GM13977 (cell line): ENCODE data around the gene SLC25A20.
"Not testable (repeated sequence)": the region's sequence is repeated elsewhere in the genome, so short reads cannot be mapped to it uniquely, and the experiment has no call there.

Source experiments
- DNase-seq: peaks from one replicate; pipeline ENCODE4 v3.0.0; 2012; ENCODE audit warnings: low spot score
- in situ Hi-C: fragments of 300-500 bp; cut with MboI; formaldehyde crosslinking; loops from one replicate; pipeline ENCODE4 v1.12.0; 2022; ENCODE audit warnings: low sequenced_read_pairs, low pct_unique_long_range_greater_than_20kb, mixed read lengths, inconsistent platforms; ENCODE audit not compliant: unreplicated experiment
- TF ChIP-seq, protein P1 (sequence below): IDR thresholded peaks from 2 replicates; pipeline ENCODE4 v1.5.1; 2012; ENCODE audit warnings: mild to moderate bottlenecking, control low read depth; ENCODE audit not compliant: insufficient read depth; ENCODE audit errors: extremely low read depth, missing control alignments

Gene SLC25A20

DNA sequence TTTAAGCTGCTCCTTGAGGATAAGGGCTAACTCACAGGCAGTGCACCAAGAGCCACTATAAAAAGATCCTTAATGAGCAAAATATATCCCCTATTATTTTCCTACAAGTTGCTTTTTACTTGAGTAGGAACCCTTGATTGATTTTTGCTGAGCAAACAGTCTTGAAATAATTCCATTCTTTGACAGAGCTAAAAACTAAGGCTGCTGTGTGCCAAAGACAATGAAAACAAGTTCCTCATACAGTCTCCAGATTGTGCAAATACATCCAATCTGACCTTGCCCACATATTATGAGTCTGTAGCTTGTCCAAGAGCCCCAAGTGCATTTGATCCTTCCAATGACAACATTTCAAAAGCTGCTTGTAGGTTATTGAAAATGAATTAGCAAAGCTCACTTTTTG is 66.0 kb downstream of the SLC25A20 start:
- in situ Hi-C loops: no loop called here
- TF ChIP-seq, protein P1, sequence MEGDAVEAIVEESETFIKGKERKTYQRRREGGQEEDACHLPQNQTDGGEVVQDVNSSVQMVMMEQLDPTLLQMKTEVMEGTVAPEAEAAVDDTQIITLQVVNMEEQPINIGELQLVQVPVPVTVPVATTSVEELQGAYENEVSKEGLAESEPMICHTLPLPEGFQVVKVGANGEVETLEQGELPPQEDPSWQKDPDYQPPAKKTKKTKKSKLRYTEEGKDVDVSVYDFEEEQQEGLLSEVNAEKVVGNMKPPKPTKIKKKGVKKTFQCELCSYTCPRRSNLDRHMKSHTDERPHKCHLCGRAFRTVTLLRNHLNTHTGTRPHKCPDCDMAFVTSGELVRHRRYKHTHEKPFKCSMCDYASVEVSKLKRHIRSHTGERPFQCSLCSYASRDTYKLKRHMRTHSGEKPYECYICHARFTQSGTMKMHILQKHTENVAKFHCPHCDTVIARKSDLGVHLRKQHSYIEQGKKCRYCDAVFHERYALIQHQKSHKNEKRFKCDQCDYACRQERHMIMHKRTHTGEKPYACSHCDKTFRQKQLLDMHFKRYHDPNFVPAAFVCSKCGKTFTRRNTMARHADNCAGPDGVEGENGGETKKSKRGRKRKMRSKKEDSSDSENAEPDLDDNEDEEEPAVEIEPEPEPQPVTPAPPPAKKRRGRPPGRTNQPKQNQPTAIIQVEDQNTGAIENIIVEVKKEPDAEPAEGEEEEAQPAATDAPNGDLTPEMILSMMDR: no peak
- DNase-seq: no peak

DNA sequence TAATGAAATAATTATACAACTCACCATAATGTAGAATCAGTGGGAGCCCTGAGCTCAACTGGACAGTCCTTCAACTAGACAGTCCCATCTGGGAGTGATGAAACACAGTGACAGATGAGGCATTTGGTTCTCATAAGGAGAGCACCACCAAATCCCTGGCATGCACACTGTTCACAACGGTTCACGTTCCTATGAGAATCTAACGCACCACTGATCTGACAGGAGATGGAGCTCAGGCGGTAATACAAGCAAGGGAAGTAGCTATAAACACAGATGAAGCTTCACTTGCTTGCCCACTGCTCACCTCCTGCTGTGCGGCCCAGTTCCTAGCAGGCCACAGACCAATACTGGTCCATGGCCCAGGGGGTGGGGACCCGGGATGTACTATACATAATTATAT is 68.0 kb downstream of the SLC25A20 start:
- in situ Hi-C loops: no loop called here

DNA sequence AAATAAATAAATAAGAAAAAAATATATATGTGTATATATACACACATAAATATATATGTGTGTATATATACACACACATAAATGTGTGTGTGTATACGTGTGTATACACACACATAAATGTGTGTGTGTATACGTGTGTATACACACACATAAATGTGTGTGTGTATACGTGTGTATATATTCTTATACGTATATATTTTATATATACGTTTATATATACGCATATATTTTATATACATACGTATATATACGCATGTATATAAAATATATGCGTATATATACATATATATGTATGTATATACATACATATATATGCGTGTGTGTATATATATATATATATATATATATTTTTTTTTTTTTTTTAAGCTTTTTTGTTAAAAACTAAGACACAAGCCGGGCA is 69.2 kb downstream of the SLC25A20 start:
- DNase-seq: not testable (repeated sequence)

More for the DNA sequence above, 68.0 kb downstream of the SLC25A20 start:
- TF ChIP-seq, protein P1: no peak
- no peak for DNase-seq

DNA sequence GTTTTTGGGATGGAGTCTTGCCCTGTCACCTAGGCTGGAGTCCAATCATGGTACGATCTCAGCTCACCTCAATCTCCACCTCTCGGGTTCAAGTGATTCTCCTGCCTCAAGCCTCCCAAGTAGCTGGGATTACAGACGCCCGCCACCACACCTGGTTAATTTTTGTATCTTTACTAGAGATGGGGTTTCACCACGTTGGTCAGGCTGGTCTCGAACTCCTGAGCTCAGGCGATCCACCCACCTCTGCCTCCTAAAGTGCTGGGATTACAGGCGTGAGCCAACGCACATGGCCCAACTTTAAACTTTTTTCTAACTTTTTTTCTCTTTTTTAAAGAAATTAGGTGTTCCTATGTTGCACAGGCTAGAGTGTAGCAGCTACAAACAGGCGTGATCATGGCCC is 70.8 kb downstream of the SLC25A20 start:
- DNase-seq, in situ Hi-C loops: not testable (repeated sequence)

More for the DNA sequence above, 69.2 kb downstream of the SLC25A20 start:
- in situ Hi-C loops: not testable (repeated sequence)

DNA sequence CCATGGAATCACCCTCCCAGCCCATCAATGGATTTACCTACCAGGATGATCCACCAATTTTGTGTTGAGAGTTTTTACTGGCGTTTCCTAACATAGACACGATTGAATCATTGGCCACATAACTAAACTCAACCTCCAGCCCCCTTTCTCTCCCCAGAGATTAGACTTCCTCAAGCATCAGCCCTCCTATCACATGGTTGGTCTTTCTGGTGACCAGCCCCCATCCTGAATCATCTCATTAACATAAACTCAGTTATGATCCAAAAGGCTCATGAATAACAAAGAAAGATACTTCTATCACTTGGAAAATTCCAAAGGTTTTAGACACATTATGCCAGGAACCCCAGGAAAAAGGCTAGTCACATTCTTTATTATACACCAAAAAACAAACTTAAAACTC is 72.2 kb downstream of the SLC25A20 start:
- no peak for DNase-seq
- in situ Hi-C loops: no loop called here

DNA sequence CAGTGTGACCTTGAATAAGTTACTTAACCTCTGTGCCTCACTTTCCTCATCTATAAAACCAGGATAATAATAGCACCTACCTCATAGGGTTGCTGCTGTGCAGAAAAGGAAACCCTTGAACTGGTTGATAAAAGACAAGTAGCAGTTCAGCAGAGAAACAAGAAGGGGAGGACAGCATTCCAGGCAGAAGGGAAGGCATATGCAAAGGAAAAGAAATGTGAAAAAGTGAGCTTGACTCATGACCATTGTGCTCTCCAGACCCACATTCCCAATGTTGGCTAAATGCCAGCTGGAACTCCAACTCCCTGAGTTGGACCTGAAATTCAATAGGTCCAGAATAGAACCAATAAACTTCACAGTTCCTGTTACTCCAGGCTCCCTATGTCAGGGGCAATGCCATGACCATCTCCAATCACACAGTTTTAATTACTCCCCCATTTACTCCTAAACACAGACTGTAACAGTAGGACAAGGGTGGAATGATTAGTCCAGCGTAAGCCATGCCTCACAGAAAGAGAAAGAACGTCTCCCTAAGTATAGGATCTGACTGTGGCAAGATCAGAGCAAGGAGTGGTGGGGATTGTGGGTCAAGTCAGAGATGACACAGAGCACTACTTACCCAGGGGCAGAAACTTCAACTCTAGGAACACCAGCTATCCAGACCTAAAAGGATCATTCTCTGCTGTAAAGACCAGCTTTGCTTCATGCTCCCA is 77.9 kb downstream of the SLC25A20 start:
- in situ Hi-C loops: no loop called here
- TF ChIP-seq, protein P1: no peak
- DNase-seq: no peak

More for the DNA sequence above, 72.2 kb downstream of the SLC25A20 start:
- TF ChIP-seq, protein P1: no peak

DNA sequence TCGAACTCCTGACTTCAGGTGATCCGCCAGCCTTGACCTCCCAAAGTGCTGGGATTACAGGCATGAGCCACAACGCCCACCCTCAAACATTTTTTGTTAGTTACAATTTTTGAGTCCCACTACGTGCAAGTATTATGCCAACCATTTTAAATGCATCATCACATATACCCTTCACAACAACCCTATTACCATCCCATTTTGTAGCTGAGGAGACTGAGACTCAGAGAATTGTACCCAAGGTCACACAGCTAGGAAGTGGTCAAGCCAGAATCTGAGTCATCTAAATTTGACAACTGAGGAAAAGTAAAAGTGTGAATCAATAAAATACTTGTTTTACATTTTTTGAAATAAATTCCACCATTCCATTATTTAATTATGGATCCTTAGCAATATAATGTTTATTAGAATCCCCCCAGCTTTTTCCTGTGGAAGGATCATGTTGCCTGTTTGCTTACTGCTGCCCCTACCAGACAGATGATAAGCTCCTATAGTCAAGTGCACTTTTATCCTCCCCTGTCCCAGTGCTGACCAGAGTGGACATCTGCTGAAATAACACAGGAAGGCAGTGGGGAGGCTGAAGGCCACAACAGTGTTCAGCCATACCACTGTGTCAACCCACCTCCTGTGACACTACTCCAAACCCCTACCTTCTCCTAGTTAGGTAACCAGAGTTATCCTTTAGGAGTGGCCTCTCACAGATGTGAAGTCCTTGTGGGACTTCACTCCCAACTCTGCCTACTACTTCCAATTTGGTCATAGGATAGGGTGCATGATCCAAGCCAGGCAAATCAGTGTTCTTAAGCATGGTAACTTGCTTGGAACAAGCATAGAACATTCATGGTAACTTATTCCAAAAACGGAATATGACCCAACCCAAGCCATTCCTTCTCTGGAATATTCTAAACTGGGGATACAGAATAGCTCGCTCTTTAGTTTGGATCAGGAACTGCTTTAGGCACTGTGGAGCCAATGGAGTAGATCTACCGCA is 79.2 kb downstream of the SLC25A20 start:
- no peak for DNase-seq

More for the DNA sequence above, 79.2 kb downstream of the SLC25A20 start:
- TF ChIP-seq, protein P1: no peak
- in situ Hi-C loops: no loop called here
